Progenitor cell of endocrine pancreas (in vitro differentiated cells): ENCODE data around the gene CEP170. TPM values are rescaled to one million over a fixed set of nuclear protein-coding genes. Genes with fewer than 3 reads are reported as not detected.

Experiments
- DNase-seq: peaks from one replicate; pipeline ENCODE4 v3.0.0; 2021; ENCODE audit warnings: low spot score; ENCODE audit not compliant: unreplicated experiment
- H3K27ac Mint-ChIP-seq: 2 replicates; pipeline ENCODE4 v1.8.0; 2021; ENCODE audit warnings: mild to moderate bottlenecking, moderate library complexity, mixed read lengths
- H3K27me3 Mint-ChIP-seq: 2 replicates; pipeline ENCODE4 v1.8.0; 2021; ENCODE audit warnings: mixed read lengths
- H3K36me3 Mint-ChIP-seq: 2 replicates; pipeline ENCODE4 v1.8.0; 2022; ENCODE audit warnings: mixed read lengths; ENCODE audit not compliant: insufficient read depth
- H3K4me1 Mint-ChIP-seq: 2 replicates; pipeline ENCODE4 v1.8.0; 2021; ENCODE audit warnings: low read depth, mixed read lengths
- H3K4me3 Mint-ChIP-seq: 2 replicates; pipeline ENCODE4 v1.8.0; 2021; ENCODE audit warnings: low read depth, mild to moderate bottlenecking, moderate library complexity, mixed read lengths
- H3K9me3 Mint-ChIP-seq: 2 replicates; pipeline ENCODE4 v1.8.0; 2021; ENCODE audit warnings: low read depth, mixed read lengths
- total RNA-seq: library from RNA; stranded (reverse); gene quantifications from 2 replicates; pipeline ENCODE4 v1.2.1, GENCODE V29; 2021
- TF ChIP-seq, protein P1 (sequence below): fragments of 200-600 bp; sonication (generic); IDR thresholded peaks from one replicate; pipeline ENCODE4 v1.5.0; 2021; ENCODE audit warnings: antibody characterized with exemption, mild to moderate bottlenecking; ENCODE audit not compliant: unreplicated experiment

CEP170 gene
- total RNA-seq, 1 donor from 2014 or later: 80.1 TPM

DNA sequence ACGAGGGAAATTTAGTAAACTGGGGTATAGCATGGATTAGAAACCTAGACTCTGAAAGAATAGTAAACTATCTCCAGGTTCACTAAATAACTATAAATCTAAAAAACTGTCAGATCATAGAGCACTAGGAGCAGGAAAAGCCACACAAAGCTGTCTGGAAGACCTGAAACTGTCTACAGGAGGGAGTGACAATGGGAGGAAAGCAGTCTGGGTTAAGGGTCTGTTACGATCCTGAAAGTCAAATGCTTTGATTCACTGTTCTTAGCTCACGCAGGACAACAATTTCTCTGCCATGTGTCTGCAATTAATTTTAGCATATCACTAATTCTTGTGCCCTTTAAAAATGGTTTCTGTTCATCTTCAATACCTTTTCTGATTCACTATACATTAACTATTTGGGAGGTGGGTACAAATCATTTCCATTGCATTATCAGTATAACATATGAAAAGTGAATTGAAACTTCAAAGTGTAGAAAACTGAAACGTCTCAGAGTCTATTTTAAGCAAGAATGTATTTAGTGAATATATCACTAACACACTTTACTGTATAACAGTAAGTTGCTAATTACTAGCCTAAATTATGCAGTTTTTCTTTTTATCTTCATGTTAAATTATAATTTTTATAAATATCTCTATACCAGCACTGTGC lies 18.4 kb downstream of the CEP170 start:
- Mint-ChIP-seq H3K27me3 (no peaks in the 10 kb centered on the region), H3K4me3 (no peak overlapping the region), H3K36me3 (peaks cover 60% of the 10 kb centered on the region), H3K4me1 (no peaks in the 10 kb centered on the region), H3K9me3 (peaks cover 31% of the 10 kb centered on the region), H3K27ac (peak overlapping the region; percentile 42)
- TF ChIP-seq, protein P1, sequence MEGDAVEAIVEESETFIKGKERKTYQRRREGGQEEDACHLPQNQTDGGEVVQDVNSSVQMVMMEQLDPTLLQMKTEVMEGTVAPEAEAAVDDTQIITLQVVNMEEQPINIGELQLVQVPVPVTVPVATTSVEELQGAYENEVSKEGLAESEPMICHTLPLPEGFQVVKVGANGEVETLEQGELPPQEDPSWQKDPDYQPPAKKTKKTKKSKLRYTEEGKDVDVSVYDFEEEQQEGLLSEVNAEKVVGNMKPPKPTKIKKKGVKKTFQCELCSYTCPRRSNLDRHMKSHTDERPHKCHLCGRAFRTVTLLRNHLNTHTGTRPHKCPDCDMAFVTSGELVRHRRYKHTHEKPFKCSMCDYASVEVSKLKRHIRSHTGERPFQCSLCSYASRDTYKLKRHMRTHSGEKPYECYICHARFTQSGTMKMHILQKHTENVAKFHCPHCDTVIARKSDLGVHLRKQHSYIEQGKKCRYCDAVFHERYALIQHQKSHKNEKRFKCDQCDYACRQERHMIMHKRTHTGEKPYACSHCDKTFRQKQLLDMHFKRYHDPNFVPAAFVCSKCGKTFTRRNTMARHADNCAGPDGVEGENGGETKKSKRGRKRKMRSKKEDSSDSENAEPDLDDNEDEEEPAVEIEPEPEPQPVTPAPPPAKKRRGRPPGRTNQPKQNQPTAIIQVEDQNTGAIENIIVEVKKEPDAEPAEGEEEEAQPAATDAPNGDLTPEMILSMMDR: no peak
- DNase-seq: no peak

DNA sequence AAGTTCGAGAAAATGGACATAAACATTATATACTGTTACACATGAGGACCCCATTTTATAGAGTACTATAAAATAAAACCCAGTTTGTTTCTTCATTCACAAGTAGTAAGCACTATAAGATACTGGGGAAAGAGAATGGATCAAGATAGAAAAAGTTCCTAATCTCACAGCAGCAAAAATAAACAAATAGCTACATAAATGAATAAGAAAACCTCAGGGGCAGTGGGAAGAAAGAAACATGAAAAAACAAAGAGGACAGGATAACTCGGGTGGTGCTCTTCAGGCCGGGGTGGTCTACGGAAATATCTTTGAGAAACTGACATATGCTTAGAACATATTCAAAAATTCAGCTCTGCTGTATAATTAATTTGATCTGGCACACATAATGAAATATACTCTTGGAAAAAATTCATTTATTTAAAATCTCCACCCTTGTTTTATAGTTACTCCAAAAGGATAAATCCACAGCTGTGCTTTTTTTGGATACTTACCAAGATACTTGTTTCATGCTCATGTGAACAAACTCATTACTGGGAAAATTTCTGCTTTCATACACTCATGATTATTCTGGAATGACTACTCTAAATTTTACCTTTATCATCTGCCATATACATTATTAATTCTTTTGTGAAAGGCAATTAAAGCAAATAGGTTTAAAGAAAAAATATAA lies 20.0 kb downstream of the CEP170 start:
- H3K36me3 Mint-ChIP-seq: peaks cover 65% of the 10 kb centered on the region
- DNase-seq: no peak
- no peak overlapping the region for H3K27ac Mint-ChIP-seq
- H3K27me3 Mint-ChIP-seq: no peaks in the 10 kb centered on the region
- TF ChIP-seq, protein P1: no peak
- no peak overlapping the region for H3K4me3 Mint-ChIP-seq
- H3K9me3 Mint-ChIP-seq: peaks cover 37% of the 10 kb centered on the region
- no peaks in the 10 kb centered on the region for H3K4me1 Mint-ChIP-seq

DNA sequence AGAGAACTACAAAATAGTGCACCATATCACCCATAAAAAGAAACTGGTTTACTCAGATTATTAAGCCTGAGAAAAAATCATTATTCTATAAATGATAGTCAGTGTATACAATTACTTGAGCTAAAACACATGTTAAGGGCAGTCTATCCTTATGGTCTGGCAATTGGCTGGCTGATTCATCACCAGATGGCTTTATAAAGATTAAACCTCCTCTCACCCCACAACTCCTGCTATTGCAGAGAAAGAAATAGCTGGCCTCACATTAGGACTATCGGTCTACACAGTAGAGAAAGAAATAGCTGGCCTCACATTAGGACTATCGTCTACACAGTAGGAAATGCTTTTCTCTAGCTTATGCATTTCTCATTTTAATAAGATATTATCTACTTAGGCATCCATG lies 21.2 kb downstream of the CEP170 start:
- Mint-ChIP-seq H3K4me3 (no peak overlapping the region), H3K27me3 (no peaks in the 10 kb centered on the region), H3K27ac (no peak overlapping the region), H3K4me1 (no peaks in the 10 kb centered on the region), H3K9me3 (peaks cover 35% of the 10 kb centered on the region), H3K36me3 (peaks cover 66% of the 10 kb centered on the region)
- TF ChIP-seq, protein P1: no peak
- DNase-seq: no peak

DNA sequence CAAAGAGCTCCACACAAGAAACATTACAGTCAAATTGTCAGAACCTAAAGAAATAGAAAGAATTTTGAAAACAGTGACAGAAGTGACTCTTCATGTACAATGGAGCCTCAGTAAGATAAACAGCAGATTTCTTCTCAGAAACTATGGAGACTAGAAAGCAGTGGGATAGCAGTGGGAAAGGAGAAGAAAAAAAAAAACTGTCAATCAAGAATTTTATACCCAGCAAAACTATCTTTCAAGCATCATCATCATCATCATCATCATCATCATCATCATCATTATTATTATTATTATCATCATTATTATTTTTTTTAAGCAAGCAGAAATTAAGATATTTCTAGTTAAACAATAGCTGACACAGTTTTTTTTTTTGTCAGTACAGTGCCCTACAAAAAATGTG lies 24.2 kb downstream of the CEP170 start:
- no peak overlapping the region for H3K4me3 Mint-ChIP-seq
- TF ChIP-seq, protein P1: no peak
- H3K27me3 Mint-ChIP-seq: no peaks in the 10 kb centered on the region
- no peak overlapping the region for H3K27ac Mint-ChIP-seq
- DNase-seq: no peak
- peaks cover 55% of the 10 kb centered on the region for H3K36me3 Mint-ChIP-seq
- no peaks in the 10 kb centered on the region for H3K4me1 Mint-ChIP-seq
- peaks cover 38% of the 10 kb centered on the region for H3K9me3 Mint-ChIP-seq

- Mint-ChIP-seq H3K27ac (no peak overlapping the region), H3K27me3 (no peaks in the 10 kb centered on the region), H3K4me1 (no peaks in the 10 kb centered on the region), H3K36me3 (peaks cover 48% of the 10 kb centered on the region), H3K4me3 (no peak overlapping the region), H3K9me3 (peaks cover 32% of the 10 kb centered on the region)
- TF ChIP-seq, protein P1: no peak
- DNase-seq: no peak
Observed at GRCh38 chr1:243229526-243229925, 25.6 kb downstream of the CEP170 start.
